NCI-H1694 treated with DMSO at 0.1 percent for 48 hours (cell line): Measurements from ENCODE around the gene PLEKHA1.

Source experiments
- DNase-seq: peaks from one replicate; lab custom pipeline; 2025; lab: John Stamatoyannopoulos, UW

PLEKHA1 gene

GRCh38 chr10:122374237-122374858 is at the start of gene PLEKHA1:
Gene PLEKHA1, plus strand, starts transcription at chr10:122374708. Its CDS starts 18,493 bp downstream, at chr10:122393201.
- peak; percentile 61 for DNase-seq

GRCh38 chr10:122325235-122325634 is 49.3 kb upstream of the PLEKHA1 start:
- DNase-seq: no peak

GRCh38 chr10:122326385-122326784 is 48.1 kb upstream of the PLEKHA1 start:
- DNase-seq: no peak

GRCh38 chr10:122326806-122327205 is 47.7 kb upstream of the PLEKHA1 start:
- no peak for DNase-seq

GRCh38 chr10:122327237-122328206 is 47.0 kb upstream of the PLEKHA1 start:
- DNase-seq: no peak

GRCh38 chr10:122328676-122329075 is 45.8 kb upstream of the PLEKHA1 start:
- DNase-seq: no peak

GRCh38 chr10:122329416-122329815 is 45.1 kb upstream of the PLEKHA1 start:
- no peak for DNase-seq

GRCh38 chr10:122331100-122331499 is 43.4 kb upstream of the PLEKHA1 start:
- no peak for DNase-seq

GRCh38 chr10:122331615-122332446 is 42.7 kb upstream of the PLEKHA1 start:
- no peak for DNase-seq

GRCh38 chr10:122333037-122333436 is 41.5 kb upstream of the PLEKHA1 start:
- DNase-seq: no peak

GRCh38 chr10:122336332-122336731 is 38.2 kb upstream of the PLEKHA1 start:
- DNase-seq: no peak

GRCh38 chr10:122336961-122337360 is 37.5 kb upstream of the PLEKHA1 start:
- DNase-seq: no peak

GRCh38 chr10:122338609-122339441 is 35.7 kb upstream of the PLEKHA1 start:
- no peak for DNase-seq

GRCh38 chr10:122341141-122341810 is 33.2 kb upstream of the PLEKHA1 start:
- DNase-seq: no peak

GRCh38 chr10:122342293-122343134 is 32.0 kb upstream of the PLEKHA1 start:
- DNase-seq: peak; percentile 3

- no peak for DNase-seq
Measured at GRCh38 chr10:122343135-122343800, 31.2 kb upstream of the PLEKHA1 start.

- DNase-seq: no peak
Measured at GRCh38 chr10:122343936-122344335, 30.6 kb upstream of the PLEKHA1 start.

GRCh38 chr10:122344741-122345258 is 29.7 kb upstream of the PLEKHA1 start:
- no peak for DNase-seq

- no peak for DNase-seq
Measured at GRCh38 chr10:122346326-122346950, 28.1 kb upstream of the PLEKHA1 start.
